GM21447 (cell line): ENCODE results near the gene MSLN.
A peak's percentile ranks its signal among the peaks of the same experiment; 100 is the strongest.

Experiments
- ATAC-seq: cut with Tn5 transposase; IDR thresholded peaks from one replicate; pipeline ENCODE4 v1.9.1; 2021; ENCODE audit not compliant: unreplicated experiment

Gene MSLN

DNA sequence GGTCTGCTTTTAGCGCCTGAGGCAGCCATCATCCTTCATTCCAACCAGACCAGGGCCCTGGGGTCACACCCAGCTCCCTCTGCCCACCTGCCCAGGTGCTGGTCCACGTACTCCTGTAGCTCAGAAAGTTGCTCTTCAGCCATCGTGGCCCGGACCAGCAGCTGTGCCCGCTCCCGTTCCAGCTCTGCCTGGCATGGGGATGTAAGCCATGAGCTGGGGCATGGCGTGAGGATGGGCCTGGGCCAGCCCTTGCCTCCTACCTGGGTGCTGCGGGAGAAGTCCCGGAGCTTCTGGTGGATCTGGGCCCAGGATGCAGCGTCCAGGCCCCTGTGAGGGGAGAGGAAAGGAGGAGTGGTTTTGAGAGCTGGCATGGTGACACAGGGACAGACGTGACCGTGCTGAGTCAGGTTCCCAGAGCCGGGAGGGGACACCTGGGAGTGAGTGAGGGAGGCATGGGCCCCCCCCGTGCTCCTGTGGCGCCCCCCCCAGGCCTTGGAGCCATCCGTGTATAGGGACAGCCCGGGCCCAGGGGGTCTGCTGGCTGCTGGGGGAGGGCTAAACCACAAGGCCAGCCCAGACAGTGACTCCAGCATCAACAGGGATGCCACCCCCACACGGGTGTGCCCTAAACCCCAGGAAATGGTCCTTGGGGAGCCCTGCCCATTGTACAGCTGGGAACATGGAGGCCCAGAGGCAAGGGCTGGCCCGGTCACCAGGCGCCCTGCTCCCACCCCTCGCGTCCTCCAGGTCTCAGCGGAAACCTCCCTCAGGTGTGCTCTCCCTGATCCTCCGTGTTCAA, 37.5 kb upstream of the MSLN start:
- ATAC-seq = no peak

DNA sequence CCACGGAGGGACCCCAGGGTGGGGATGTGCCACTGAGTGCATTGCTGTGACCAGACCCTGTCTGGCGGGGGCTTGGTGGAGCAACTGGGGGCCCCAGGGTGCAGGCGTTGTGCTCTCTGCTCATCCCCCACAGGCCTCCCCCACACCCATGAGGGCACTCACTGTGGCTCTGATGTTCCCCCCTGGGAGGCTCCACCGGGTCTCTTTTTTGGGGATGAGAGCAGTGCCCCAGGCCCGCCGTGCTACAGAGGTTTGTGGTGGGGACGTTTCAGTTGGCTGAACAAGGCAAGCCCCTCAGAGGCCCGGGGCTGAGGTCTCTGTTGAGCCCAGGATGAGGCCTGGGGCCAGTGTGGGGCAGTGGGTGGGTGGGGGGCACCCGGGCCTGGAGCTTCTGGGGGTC, 36.8 kb upstream of the MSLN start:
- no peak for ATAC-seq

DNA sequence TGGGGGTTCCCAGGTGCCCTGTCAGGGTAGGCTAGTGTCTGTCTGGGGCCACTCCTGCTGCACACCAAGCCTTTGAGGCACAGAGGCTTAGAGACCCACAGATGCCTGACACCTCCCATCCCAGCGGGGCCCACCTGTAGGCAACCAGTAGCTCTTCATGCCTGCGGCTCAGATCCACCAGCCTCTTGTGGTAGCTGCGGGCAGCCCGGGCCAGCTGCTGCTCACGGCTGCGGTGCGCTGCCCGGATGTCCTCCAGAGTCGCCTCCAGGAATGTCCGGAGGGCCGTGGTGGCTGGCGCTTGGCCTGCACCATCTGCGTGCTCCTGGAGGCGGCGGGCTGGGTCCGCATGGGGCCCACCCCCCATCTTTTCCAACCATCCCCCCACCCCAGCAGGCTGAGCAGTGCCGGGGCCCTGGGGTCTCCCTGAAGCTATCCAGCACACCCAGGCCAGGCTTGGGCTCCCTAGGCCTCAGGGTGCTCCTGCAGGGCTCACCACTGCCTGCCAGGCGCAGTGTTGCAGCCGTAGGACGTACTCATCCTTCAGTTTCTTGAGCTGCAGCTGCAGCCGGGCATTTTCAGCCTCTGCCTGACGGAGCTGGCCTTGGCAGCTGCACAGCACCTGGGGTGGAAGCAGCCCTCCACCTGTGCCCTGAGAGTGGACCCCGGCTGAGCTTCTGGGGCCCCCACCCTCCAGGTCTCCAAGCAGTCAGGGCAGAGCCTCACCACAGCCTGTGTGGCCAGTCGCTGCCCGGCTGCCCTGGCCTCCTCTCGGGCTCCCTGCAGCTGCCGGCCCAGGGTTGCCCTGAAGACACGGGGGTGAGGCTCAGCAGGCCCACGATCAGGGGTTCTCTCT, 36.1 kb upstream of the MSLN start:
- ATAC-seq = no peak

DNA sequence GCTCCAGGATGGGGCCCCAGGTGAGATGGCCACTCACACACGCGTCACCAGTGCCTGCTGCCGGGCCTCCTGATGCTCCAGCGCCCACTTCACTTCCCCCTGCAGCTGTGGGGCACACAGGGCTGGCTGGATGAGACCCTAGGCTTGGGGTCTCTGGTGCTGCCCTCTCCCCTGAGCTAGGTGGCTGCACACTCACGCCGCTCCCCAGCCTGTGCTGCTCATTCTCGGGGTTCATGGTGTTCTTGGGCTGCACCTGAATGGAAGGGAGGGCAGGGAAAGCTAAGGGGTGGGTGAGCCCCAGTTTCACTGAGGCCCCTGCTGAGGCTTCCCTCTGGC, 35.5 kb upstream of the MSLN start:
- no peak for ATAC-seq

DNA sequence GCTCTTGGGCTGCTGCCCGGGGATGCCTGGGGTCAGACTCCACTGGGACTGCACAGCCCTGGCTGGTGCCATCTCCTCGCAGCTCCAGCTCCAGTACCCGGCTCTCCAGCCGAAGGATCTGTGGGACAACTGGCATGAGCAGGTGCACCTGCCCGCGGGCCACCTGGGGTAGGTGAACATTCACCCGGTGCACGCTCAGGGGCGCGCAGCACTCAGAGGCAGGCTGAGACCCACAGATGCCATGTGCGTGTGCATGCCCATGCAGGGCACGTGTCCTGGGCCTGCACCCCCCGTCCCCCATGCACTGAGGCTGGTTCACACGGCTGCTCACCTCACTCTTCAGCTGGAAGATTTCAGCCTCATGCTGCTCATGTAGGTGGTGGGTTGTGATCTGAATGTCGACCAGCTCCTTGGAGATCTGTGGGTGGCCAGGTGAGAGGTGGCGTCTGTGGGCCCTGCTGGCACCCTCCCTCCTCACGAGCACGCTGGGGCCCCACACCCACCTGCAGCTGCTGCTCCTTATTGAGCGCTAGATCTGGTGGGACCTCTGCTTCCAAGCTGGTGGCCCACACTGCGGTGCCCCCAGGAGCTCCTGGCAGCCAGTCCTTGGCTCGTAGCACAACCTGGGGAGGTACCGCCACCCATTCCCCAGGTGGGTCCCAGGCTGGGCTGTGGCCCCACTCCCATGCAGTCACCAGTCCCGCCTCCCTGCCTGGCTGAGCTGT, 34.9 kb upstream of the MSLN start:
- ATAC-seq = no peak

DNA sequence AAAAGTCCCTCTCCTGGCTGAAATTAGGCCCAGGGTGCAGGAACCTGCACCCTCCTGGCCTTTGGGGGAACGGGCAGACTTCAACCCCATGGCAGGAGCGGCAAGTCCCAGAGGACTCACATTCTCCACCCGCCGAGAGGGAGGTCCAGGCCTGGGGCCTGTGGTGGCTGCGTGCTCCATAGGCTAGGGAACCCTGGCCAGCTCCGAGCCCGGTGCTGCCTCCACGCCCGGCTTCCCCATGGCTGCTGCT, 34.4 kb upstream of the MSLN start:
- no peak for ATAC-seq

DNA sequence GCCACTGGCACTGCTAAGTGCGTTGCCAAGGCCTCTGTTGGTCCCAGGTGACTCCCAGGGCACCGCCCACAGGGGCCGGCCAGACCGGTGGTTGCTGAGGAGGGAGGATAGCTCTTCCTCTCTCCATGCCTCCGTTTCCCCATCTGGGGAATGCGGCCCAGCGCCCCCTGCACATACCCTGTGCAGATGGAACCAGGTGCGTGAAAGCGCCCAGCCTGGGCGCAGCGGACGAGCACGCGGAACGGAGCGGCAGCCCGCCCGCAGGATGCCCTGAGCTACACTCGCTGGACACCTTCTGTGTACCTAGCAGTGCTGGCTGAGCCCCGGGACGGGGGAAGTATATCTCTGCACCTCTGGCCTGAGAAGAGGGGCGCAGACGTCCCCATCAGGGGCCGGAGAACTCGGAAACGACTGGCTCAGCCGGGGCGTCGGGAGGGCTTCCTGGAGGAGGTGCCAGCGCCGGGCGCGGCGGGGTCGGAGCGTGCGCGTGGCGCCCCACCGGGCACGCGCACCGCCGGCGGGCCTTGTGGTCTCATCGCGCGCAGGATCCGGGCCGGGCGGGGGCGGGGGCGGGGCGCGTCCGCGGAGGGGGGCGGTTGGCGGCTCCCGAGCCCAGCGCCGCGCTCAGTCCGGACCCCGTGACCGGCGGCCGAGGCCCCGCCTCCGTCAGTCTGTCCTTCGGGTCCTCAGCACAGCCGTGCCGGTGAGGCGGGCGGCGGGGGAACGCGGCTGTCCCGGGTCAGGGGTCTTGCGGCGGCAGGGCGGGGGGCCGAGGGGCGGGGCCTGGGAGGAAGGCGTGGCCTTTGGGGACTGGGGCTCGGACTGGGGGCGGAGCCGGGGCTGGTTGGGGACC, 33.9 kb upstream of the MSLN start, which contains the start of the genes CCDC78 and HAGHL:
TSS of gene CCDC78 (minus strand) at position 6 of the 853 bp plus-strand sequence. CDS start 76 bp downstream, outside the sequence.
TSS of gene HAGHL (plus strand) at position 669 of the 853 bp plus-strand sequence. CDS start 404 bp downstream, outside the sequence.
- no peak for ATAC-seq

DNA sequence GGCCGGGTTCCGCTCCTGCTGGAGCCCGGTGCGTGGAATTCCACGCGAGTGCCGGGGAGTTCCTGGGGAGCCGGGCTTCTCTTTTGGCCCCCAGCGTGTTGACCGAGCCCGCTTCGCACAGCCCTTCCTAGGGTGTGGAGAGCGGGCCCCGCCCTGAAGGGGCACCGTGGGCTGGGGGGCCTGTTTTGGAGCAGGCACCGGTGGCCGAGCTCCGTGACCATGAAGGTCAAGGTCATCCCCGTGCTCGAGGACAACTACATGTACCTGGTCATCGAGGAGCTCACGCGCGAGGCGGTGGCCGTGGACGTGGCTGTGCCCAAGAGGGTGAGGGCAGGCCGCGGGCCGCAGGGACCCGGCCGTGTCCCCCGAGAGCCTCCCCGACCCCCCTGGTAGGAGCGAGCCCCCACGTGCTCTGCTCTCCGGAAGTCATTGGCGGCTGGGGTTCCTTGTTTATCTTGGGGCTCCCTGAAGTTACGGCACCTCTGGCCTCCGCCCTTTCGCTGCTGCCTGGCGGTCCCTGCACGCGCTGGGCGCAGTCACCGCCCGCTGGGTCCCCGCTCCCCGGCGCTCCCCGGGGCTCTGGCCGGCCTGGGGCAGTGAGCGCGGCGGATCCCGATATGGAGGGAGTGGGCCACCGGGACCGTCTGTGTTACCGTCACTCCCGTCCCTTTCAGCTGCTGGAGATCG, 33.1 kb upstream of the MSLN start:
- ATAC-seq = no peak

DNA sequence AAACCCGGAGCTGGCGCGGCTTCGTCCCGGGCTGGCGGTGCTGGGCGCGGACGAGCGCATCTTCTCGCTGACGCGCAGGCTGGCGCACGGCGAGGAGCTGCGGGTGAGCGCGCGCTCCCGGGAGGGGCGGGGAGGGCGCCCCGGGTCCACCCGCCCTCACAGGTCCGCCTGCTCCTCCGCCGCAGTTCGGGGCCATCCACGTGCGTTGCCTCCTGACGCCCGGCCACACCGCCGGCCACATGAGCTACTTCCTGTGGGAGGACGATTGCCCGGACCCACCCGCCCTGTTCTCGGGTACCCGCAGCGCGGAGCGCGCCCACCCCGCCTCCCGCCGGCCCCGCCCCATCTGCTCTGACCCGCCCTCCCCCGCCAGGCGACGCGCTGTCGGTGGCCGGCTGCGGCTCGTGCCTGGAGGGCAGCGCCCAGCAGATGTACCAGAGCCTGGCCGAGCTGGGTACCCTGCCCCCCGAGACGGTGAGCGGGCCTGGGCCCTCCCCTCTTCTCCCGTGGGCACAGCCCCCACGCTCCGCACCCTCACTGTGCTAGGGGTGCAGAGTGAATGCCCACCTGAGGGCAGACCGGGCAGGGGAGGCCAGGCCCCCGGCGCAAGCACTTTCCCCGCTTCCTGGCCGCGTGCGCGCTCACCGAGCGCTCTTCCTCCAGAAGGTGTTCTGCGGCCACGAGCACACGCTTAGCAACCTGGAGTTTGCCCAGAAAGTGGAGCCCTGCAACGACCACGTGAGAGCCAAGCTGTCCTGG, 32.2 kb upstream of the MSLN start:
- ATAC-seq = peak; percentile 36

DNA sequence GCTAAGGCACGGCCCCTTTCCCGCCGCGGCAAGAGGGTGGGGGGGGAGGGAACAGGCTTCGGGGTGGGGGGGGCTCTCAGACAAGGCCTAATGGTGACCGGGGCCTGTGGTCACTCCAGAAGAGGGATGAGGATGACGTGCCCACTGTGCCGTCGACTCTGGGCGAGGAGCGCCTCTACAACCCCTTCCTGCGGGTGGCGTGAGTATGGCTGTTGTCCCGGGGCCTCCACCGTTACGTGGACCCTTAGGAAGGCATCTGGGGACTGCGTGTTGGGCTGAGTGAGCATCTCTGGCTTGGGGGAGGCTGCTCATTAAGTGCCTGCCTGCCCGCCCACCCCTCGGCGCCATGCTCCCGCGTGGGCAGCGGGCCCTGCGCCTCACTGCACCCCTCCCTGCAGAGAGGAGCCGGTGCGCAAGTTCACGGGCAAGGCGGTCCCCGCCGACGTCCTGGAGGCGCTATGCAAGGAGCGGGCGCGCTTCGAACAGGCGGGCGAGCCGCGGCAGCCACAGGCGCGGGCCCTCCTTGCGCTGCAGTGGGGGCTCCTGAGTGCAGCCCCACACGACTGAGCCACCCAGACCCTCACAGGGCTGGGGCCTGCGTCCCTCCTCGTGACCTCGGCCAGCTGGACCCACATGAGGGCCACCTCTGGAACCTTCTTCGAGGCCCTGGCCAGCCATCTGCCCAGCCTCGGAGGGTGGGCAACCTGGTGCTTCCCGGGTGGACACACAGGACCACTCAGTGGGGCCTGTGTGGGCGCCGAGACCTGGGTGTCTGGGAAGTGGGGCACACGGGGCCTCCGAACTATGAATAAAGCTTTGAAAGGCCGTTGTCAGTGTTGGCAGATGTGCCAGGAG, 31.4 kb upstream of the MSLN start:
- ATAC-seq = no peak

DNA sequence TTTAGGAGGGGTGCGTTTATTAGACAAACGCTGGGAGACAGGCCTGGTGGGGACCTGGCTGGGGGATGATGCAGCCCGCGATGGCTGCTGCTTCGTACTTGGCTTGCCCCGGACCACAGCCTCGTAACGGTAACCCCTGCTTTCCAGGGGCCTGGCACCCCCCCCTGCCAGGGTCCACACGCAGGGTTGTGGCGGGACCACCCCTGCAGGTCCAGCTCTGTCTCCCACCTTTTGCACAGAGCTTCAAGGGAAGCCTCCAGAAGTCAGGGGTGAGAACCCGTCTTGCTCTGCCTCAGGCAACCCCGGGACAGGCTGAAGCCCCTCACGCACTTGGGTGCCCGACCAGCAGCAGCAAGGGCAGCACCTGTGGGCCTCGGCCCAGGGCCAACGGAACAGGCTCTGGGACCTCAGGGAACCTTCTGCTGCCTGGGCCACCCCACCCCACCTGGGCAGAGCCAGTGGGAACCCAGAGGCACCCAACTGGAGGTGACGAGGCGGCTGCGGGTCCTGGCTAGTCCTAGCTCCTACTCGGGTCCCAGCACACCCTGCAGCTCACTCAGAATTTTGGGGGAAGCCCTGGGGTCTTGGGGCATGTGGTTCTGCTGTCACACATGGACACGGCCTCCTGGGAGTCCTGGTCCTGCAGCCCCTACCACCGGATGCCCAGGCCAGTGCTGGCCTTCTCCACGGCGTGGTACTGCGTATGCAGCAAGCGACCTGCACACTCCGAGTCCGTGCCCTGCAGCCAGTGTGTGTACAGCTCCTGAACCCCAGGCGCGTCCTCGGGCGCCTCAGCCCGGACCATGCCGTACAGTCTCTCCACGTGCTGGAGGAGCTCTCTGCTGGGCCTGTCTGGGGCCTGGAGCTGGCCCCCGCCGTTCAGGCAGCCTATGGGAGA, 30.5 kb upstream of the MSLN start:
- ATAC-seq = no peak

DNA sequence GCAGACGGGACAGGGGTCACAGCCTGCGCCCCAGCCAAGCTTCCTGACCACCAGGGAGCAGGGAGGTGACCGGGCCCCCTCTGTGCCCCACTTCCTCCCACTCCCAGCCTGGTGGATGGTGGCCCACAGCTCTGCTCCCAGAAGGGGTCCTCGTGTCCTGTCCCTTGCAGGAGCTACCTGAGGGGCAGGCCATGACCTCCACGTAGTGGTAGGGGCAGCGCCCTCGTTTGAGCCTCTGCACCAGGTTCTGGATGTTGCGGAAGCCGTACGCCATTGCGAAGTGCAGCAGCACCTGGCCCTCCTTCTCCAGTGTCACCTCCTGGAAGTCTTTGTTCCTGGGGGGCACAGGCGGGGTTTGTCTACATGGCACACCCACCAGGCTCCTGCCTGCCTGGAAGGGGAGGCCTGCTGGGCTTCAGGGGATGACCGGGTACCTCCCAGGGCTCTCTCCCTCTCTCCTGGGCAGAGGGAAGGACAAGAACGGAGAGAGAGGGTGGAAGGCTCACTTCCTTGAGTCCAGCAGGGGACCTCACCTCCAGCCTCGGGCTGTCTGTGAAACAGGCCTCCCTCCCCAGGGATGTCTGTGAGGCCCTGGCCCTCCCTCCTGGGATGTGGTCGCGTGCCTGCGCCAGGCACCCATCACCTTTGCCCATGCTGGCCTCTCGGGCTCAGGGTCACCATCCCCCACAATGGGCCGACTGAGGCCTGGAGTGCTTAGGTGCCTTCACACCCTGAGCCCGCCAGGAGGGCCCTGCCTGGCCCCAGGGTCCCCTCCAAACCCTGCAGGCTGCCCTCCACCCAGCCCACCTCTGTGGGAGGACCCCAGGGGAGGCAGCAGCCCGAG, 29.6 kb upstream of the MSLN start:
- no peak for ATAC-seq

DNA sequence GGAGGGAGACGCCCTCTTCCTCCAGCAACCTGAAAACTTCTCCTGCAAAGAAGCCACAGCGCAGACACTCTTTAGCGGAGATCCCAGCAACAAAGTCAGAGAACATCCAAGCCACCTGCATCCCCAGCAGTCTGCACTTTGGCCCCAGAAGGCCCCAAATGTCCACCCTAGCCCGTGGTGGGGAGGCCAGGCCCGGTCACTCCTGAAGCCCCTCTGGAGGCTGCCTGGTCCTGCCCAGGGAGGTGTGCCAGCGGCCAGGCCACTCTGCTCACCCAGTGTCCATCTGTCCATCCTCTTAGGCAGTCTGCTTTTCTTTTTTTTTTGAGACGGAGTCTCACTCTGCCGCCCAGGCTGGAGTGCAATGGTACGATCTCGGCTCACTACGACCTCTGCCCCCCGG, 28.2 kb upstream of the MSLN start:
- no peak for ATAC-seq

DNA sequence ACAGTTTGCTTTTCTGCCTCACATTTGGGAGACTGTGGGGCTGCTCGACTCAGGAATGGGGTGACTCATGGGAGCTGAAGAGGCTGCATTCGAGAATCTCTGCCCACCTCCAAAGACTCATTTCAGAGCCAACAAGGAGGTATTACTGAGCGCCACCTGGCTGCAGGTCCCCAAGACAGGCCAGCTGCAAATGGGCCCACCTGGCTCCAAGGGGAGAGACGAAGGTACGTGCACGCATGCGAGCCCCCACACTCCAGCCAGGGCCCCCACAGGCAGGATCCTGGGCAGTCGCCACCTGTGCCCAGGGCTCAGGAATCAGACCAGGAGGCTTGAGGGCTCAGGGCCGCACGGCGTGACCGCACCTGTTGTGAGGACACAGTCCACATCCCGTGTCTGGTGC, 27.6 kb upstream of the MSLN start:
- no peak for ATAC-seq

DNA sequence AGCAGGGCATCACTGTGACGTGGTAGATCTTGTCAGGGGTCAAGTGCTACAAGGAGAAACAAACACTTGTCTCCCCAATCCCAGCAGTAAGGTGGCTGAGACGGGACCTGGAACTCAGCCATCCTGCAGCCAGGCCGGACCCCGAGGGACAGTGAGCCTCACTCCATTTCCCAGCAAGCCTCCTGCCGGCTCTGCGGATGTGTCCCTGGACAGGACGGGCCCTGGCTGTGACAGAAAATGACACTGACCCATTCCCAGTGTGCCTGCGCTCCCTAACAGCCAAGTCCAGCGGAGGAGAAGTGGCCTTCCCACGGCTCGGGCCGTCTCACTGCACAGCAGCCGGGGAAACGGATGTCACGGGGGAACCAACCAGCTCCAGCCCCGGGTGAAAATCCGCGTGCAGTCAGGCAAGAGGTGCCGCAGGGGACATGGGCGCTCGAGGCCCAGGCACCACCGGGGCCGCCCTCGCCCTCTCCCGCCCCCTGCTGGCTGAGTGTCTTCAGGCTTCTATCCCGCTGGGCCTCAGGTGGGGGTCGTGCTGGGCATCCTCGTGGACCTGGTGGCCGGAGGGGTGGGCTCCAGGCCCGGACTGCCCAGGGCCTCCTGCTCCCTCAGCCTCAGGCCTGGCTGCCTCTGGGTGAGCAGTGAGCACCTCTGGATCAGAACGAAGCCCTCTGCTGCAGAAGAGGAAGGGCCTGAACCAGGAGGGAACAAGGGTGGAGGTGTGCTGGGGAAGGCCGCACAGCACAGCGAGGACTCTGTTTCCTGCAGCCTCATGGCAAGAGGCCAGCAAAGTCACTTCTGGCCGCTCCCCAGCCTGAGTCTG, 26.9 kb upstream of the MSLN start:
- no peak for ATAC-seq
